ENCODE data around the gene SLC16A5. TPM values are rescaled to one million over a fixed set of nuclear protein-coding genes. Genes with fewer than 3 reads are reported as not detected.

The SLC16A5 gene
- total RNA-seq, 2 experiments from 2014 or later: not detected

GRCh38 chr17:75060434-75061054 is 27.2 kb upstream of the SLC16A5 start:
- H3K27ac ChIP-seq (ENCODE audit: low read depth, low read length, poor library complexity, severe bottlenecking): no peak overlapping the region
- DNase-seq (ENCODE audit: low spot score): no peak
- no peaks in the 10 kb centered on the region for H3K9me3 ChIP-seq (ENCODE audit: low read length)
- no peaks in the 10 kb centered on the region for H3K79me2 ChIP-seq (ENCODE audit: insufficient read depth, low read depth, low read length)
- no peaks in the 10 kb centered on the region for H3K9me2 ChIP-seq (ENCODE audit: insufficient read depth, low read length)
- no peak for TF ChIP-seq CTCF (conservative IDR thresholded peaks at IDR 0.05; ENCODE audit: low read length)
- no peak for TF ChIP-seq EZH2phosphoT487 (IDR thresholded peaks at IDR 0.05; ENCODE audit: borderline replicate concordance, low read depth, low read length)
- POLR2A ChIA-PET: interaction anchor here (1.0 to 1.6 kb wide), 3 partner anchors 9 to 11 kb away, joined by 3 to 6 read pairs (median 4); no protein-coding TSS in a partner anchor
- H3K4me2 ChIP-seq (ENCODE audit: low read length): no peak overlapping the region
- H2AFZ ChIP-seq (ENCODE audit: low read length): no peak overlapping the region
- CTCF ChIA-PET (ENCODE audit: unreplicated experiment): interaction anchor here (0.6 to 1.7 kb wide), 4 partner anchors 12 to 104 kb away, joined by 3 to 5 read pairs (median 4); no protein-coding TSS in a partner anchor
- no peaks in the 10 kb centered on the region for H3K4me1 ChIP-seq (ENCODE audit: insufficient read depth, low read length, poor library complexity, severe bottlenecking)
- H3K4me3 ChIP-seq (ENCODE audit: low read depth, low read length, poor library complexity, severe bottlenecking): no peak overlapping the region
- BruUV-seq (replicated peaks): no TSS peak
- no peaks in the 10 kb centered on the region for H4K20me1 ChIP-seq (ENCODE audit: insufficient read depth, low read length)
- intact Hi-C loops (cut with micrococcal nuclease; ENCODE audit: unreplicated experiment): no loop called here
- H3K36me3 ChIP-seq (ENCODE audit: insufficient read depth, low read length): peaks cover 84% of the 10 kb centered on the region

GRCh38 chr17:75061055-75061438 is 26.7 kb upstream of the SLC16A5 start:
- intact Hi-C loops (cut with micrococcal nuclease; ENCODE audit: unreplicated experiment): no loop called here
- no TSS peak for BruUV-seq (replicated peaks)

More at GRCh38 chr17:75061055-75061438, 26.7 kb upstream of the SLC16A5 start:
- no peak overlapping the region for H3K27ac ChIP-seq (ENCODE audit: low read depth, low read length, poor library complexity, severe bottlenecking)
- H3K36me3 ChIP-seq (ENCODE audit: insufficient read depth, low read length): peaks cover 79% of the 10 kb centered on the region
- H3K4me1 ChIP-seq (ENCODE audit: insufficient read depth, low read length, poor library complexity, severe bottlenecking): no peaks in the 10 kb centered on the region
- ChIA-PET POLR2A (interaction anchor here (1.0 to 1.6 kb wide), 3 partner anchors 9 to 12 kb away, joined by 3 to 6 read pairs (median 4); no protein-coding TSS in a partner anchor), CTCF (ENCODE audit: unreplicated experiment) (interaction anchor here (1.7 kb wide), 1 partner anchor 12 kb away, joined by 5 read pairs; no protein-coding TSS in a partner anchor)
- no peak overlapping the region for H3K4me2 ChIP-seq (ENCODE audit: low read length)
- no peak for TF ChIP-seq CTCF (conservative IDR thresholded peaks at IDR 0.05; ENCODE audit: low read length)
- no peaks in the 10 kb centered on the region for H3K79me2 ChIP-seq (ENCODE audit: insufficient read depth, low read depth, low read length)
- no peaks in the 10 kb centered on the region for H3K9me2 ChIP-seq (ENCODE audit: insufficient read depth, low read length)
- DNase-seq (ENCODE audit: low spot score): no peak
- no peak overlapping the region for H3K4me3 ChIP-seq (ENCODE audit: low read depth, low read length, poor library complexity, severe bottlenecking)
- no peaks in the 10 kb centered on the region for H3K9me3 ChIP-seq (ENCODE audit: low read length)
- H2AFZ ChIP-seq (ENCODE audit: low read length): no peak overlapping the region
- H4K20me1 ChIP-seq (ENCODE audit: insufficient read depth, low read length): no peaks in the 10 kb centered on the region

Measured in OCI-LY7 (cell line).